ENCODE measurements around the gene CYB5R4. TPM values are rescaled to one million over a fixed set of nuclear protein-coding genes. Genes with fewer than 3 reads are reported as not detected.

The CYB5R4 gene
- total RNA-seq, 1 experiment from 2014 or later, result 12.5 TPM

DNA sequence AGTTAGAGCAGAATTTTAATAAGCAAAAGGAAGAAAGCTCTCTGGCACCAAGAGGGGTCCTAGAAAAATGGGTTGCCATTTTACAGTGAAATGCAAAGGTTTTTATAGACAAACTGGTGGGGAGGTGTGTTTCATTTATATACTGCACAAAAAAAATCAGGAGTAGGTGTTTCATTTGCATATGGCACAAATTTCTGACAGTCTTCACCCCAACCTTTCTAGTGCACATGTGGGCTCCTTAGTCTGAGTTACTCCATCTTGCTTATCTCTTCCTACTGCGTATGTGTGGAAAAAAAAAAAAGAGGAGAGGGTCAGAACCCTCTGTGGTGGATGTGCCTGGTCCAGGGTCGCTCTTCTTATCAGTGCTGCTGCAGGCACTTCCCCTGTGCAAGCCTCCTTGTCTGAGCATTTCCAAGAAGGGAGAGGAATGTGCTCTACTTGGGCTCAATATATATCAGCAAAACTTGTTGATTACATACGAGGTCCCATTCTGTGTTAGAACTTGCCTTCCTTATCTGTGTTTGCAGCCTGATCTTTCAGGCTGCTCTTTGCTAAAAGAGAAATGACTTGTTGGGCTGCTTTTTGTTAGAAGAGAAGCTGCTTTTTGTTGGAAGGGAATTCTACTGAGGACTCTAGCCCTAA, 115.0 kb downstream of the CYB5R4 start:
- peaks cover 42% of the 10 kb centered on the region for H3K9me3 Mint-ChIP-seq
- no peak overlapping the region for H3K27ac Mint-ChIP-seq
- TF ChIP-seq ZNF396 (CRISPR knock-in tag; IDR thresholded peaks at IDR 0.05; ENCODE audit: borderline replicate concordance) (no peak), ZNF263 (CRISPR knock-in tag; IDR thresholded peaks at IDR 0.05; ENCODE audit: low read depth) (no peak), OVOL2 (CRISPR knock-in tag; IDR thresholded peaks at IDR 0.05; ENCODE audit: borderline replicate concordance) (no peak), ZNF671 (CRISPR knock-in tag; IDR thresholded peaks at IDR 0.05) (no peak), ZNF232 (CRISPR knock-in tag; IDR thresholded peaks at IDR 0.05) (no peak), ELF4 (CRISPR knock-in tag; IDR thresholded peaks at IDR 0.05; ENCODE audit: low read depth) (no peak), ZNF317 (CRISPR knock-in tag; IDR thresholded peaks at IDR 0.05; ENCODE audit: borderline replicate concordance, low read depth) (no peak), FOXP1 (CRISPR knock-in tag; IDR thresholded peaks at IDR 0.05; ENCODE audit: borderline replicate concordance) (no peak)
- TF ChIP-seq, protein P1, sequence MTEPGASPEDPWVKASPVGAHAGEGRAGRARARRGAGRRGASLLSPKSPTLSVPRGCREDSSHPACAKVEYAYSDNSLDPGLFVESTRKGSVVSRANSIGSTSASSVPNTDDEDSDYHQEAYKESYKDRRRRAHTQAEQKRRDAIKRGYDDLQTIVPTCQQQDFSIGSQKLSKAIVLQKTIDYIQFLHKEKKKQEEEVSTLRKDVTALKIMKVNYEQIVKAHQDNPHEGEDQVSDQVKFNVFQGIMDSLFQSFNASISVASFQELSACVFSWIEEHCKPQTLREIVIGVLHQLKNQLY (CRISPR knock-in tag; IDR thresholded peaks at IDR 0.05), result no peak
- peaks cover 50% of the 10 kb centered on the region for H3K36me3 Mint-ChIP-seq
- H3K27me3 Mint-ChIP-seq (ENCODE audit: low read depth), result peaks cover 3% of the 10 kb centered on the region; the same call in 1 of the 2 replicates
- peaks cover 44% of the 10 kb centered on the region for H3K4me1 Mint-ChIP-seq
- ChIA-PET POLR2A (no interaction called here), CTCF (no interaction called here)
- H3K4me3 Mint-ChIP-seq, result no peak overlapping the region
- ATAC-seq (no peak), DNase-seq (ENCODE audit: low spot score) (no peak)

DNA sequence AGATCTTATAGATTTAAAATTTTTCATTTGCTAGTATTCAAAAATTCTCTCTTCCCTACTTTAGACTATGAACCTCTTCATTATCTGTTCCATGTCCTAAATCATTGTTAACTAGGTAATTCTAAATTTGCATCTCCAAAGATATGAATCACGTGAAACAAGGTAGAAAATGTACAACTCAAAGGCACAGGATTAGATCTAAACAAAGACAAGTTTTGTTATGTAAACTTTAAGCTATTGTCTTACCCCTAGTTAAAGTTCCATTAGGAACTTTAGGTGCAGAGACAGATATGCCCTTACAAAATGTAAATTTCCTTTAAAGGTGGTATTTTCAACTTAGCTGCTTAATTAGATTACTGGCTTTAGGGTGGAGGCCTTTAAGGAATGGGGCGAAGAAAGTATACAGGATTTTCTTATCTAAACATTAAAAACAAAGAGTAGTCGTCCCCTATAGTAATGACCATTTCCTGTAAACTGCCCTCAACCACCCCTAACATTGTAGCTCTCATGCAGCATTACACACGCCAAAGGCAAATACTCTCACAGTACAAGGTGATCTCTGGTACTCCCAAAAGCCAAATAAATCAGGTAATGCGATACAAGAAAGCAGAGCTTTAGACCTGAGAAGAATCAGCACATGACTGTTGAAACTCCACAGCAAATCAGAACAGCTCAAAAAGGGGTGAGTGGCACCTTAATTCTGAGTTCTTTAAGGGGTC, 116.7 kb downstream of the CYB5R4 start:
- peaks cover 3% of the 10 kb centered on the region; the same call in 1 of the 2 replicates for H3K27me3 Mint-ChIP-seq (ENCODE audit: low read depth)
- no peak for DNase-seq (ENCODE audit: low spot score)

DNA sequence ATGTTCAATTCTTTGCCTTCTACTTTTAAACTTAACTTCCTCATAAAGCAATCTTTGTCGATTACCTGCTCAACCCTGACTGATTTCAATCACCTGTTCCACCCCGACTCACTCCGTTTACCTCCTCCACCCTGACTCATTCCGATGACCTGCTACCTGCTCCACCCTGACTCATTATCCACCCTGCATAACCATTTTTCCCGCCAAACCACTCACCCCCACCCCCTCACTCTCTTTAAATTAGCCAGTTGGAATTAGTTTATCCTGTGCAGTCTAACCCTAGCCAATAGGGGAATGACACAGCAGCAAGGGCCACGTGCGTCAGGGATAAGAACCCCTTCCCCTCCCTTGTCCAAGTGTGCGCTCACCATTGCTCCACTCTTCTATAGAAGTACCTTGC, 117.4 kb downstream of the CYB5R4 start:
- Mint-ChIP-seq H3K27me3 (ENCODE audit: low read depth) (peaks cover 3% of the 10 kb centered on the region; the same call in 1 of the 2 replicates), H3K4me3 (no peak overlapping the region), H3K4me1 (peaks cover 40% of the 10 kb centered on the region), H3K36me3 (peaks cover 39% of the 10 kb centered on the region), H3K27ac (peak overlapping the region; percentile 88), H3K9me3 (peaks cover 42% of the 10 kb centered on the region)
- DNase-seq (ENCODE audit: low spot score) (no peak), ATAC-seq (peak; percentile 46)
- POLR2A ChIA-PET, result no interaction called here
- CTCF ChIA-PET, result interaction anchor here (1.2 kb wide), 1 partner anchor 76 kb away, joined by 4 read pairs; no protein-coding TSS in a partner anchor
- TF ChIP-seq ELF4 (CRISPR knock-in tag; IDR thresholded peaks at IDR 0.05; ENCODE audit: low read depth) (no peak), RELA (CRISPR knock-in tag; IDR thresholded peaks at IDR 0.05; ENCODE audit: borderline replicate concordance) (no peak)
- TF ChIP-seq, protein P2, sequence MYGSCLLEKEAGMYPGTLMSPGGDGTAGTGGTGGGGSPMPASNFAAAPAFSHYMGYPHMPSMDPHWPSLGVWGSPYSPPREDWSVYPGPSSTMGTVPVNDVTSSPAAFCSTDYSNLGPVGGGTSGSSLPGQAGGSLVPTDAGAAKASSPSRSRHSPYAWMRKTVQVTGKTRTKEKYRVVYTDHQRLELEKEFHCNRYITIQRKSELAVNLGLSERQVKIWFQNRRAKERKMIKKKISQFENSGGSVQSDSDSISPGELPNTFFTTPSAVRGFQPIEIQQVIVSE (CRISPR knock-in tag; IDR thresholded peaks at IDR 0.05; ENCODE audit: borderline replicate concordance), result no peak

More for the DNA sequence above, 116.7 kb downstream of the CYB5R4 start:
- H3K4me3 Mint-ChIP-seq, result peak overlapping the region; percentile 8
- ChIA-PET POLR2A (interaction anchor here (1.0 kb wide), 1 partner anchor 22 kb away, joined by 3 read pairs; no protein-coding TSS in a partner anchor), CTCF (interaction anchor here (0.8 to 1.2 kb wide), 3 partner anchors 44 to 252 kb away, joined by 3 to 4 read pairs (median 4); partner anchors contain the start of gene CEP162)
- TF ChIP-seq, protein P3, sequence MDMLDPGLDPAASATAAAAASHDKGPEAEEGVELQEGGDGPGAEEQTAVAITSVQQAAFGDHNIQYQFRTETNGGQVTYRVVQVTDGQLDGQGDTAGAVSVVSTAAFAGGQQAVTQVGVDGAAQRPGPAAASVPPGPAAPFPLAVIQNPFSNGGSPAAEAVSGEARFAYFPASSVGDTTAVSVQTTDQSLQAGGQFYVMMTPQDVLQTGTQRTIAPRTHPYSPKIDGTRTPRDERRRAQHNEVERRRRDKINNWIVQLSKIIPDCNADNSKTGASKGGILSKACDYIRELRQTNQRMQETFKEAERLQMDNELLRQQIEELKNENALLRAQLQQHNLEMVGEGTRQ (CRISPR knock-in tag; IDR thresholded peaks at IDR 0.05), result 0 out of 2 replicates have a peak, but pooled peaks have one; percentile 28
- TF ChIP-seq SMAD3 (CRISPR knock-in tag; IDR thresholded peaks at IDR 0.05; ENCODE audit: borderline replicate concordance), result no peak
- TF ChIP-seq KAT7 (CRISPR knock-in tag; IDR thresholded peaks at IDR 0.05; ENCODE audit: borderline replicate concordance), result no peak
- TF ChIP-seq CREB1 (CRISPR knock-in tag; IDR thresholded peaks at IDR 0.05), result no peak
- TF ChIP-seq, protein P4, sequence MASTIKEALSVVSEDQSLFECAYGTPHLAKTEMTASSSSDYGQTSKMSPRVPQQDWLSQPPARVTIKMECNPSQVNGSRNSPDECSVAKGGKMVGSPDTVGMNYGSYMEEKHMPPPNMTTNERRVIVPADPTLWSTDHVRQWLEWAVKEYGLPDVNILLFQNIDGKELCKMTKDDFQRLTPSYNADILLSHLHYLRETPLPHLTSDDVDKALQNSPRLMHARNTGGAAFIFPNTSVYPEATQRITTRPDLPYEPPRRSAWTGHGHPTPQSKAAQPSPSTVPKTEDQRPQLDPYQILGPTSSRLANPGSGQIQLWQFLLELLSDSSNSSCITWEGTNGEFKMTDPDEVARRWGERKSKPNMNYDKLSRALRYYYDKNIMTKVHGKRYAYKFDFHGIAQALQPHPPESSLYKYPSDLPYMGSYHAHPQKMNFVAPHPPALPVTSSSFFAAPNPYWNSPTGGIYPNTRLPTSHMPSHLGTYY (CRISPR knock-in tag; IDR thresholded peaks at IDR 0.05), result no peak
- no peak for TF ChIP-seq IRF2 (CRISPR knock-in tag; IDR thresholded peaks at IDR 0.05; ENCODE audit: borderline replicate concordance, low read depth)
- no peak for TF ChIP-seq CREM (CRISPR knock-in tag; IDR thresholded peaks at IDR 0.05)
- peaks cover 46% of the 10 kb centered on the region for H3K36me3 Mint-ChIP-seq
- H3K9me3 Mint-ChIP-seq, result peaks cover 42% of the 10 kb centered on the region
- peak overlapping the region; percentile 88 for H3K27ac Mint-ChIP-seq
- H3K4me1 Mint-ChIP-seq, result peaks cover 40% of the 10 kb centered on the region
- ATAC-seq, result peak; percentile 85
